HUES48 (cell line): ENCODE data around the gene NAPEPLD.

Experiments used
- H3K27ac ChIP-seq: one replicate; pipeline ENCODE4 v1.7.0; 2013; ENCODE audit warnings: low read depth, low read length, inconsistent platforms
- H3K27me3 ChIP-seq: 2 replicates; pipeline ENCODE4 v1.6.1; 2013; ENCODE audit warnings: mild to moderate bottlenecking, low read length; ENCODE audit not compliant: control insufficient read depth, insufficient read depth
- H3K36me3 ChIP-seq: 2 replicates; pipeline ENCODE4 v1.6.1; 2013; ENCODE audit warnings: low read length; ENCODE audit not compliant: control insufficient read depth, insufficient read depth
- H3K4me1 ChIP-seq: 2 replicates; pipeline ENCODE4 v1.6.1; 2013; ENCODE audit warnings: mild to moderate bottlenecking, low read length; ENCODE audit not compliant: control insufficient read depth, insufficient read depth
- H3K4me3 ChIP-seq: 2 replicates; pipeline ENCODE4 v1.5.1; 2013; ENCODE audit warnings: mild to moderate bottlenecking, low read depth, low read length
- H3K9ac ChIP-seq: 2 replicates; pipeline ENCODE4 v1.6.1; 2013; ENCODE audit warnings: mild to moderate bottlenecking, low read depth, low read length, moderate library complexity
- H3K9me3 ChIP-seq: 2 replicates; pipeline ENCODE4 v1.6.1; 2013; ENCODE audit warnings: low read length; ENCODE audit not compliant: control insufficient read depth, insufficient read depth

Gene NAPEPLD

GRCh38 chr7:103077318-103077717 lies 71.6 kb downstream of the NAPEPLD start:
- Histone ChIP-seq H3K27ac (no peak overlapping the region), H3K4me3 (no peak overlapping the region), H3K27me3 (no peaks in the 10 kb centered on the region), H3K36me3 (0 out of 2 replicates have a peak, but pooled peaks cover 6% of the 10 kb centered on the region), H3K4me1 (peaks cover 16% of the 10 kb centered on the region), H3K9ac (no peak overlapping the region), H3K9me3 (no peaks in the 10 kb centered on the region)

- Histone ChIP-seq H3K27me3 (no peaks in the 10 kb centered on the region), H3K9ac (no peak overlapping the region), H3K27ac (no peak overlapping the region), H3K4me3 (no peak overlapping the region), H3K36me3 (0 out of 2 replicates have a peak, but pooled peaks cover 6% of the 10 kb centered on the region), H3K4me1 (peaks cover 10% of the 10 kb centered on the region), H3K9me3 (no peaks in the 10 kb centered on the region)
These were observed 72.1 kb downstream of the NAPEPLD start for GRCh38 chr7:103076764-103077163.

GRCh38 chr7:103075337-103075918 lies 73.5 kb downstream of the NAPEPLD start:
- Histone ChIP-seq H3K27ac (peak overlapping the region; percentile 95), H3K4me1 (peaks cover 7% of the 10 kb centered on the region; the same call in 1 of the 2 replicates), H3K27me3 (no peaks in the 10 kb centered on the region), H3K36me3 (0 out of 2 replicates have a peak, but pooled peaks cover 6% of the 10 kb centered on the region), H3K4me3 (peak overlapping the region; percentile 100), H3K9me3 (no peaks in the 10 kb centered on the region), H3K9ac (peak overlapping the region; percentile 74)

GRCh38 chr7:103074519-103075336 lies 74.2 kb downstream of the NAPEPLD start, which contains the start of the genes ARMC10 and FBXL13:
Gene ARMC10, plus strand, starts transcription at chr7:103075140. Its CDS starts 133 bp downstream, at chr7:103075273.
Gene FBXL13, minus strand, starts transcription at chr7:103074796.
- H3K27ac ChIP-seq: peak within 1 kb of the TSS; percentile 95
- H3K4me1 ChIP-seq: peaks cover 7% of the 10 kb centered on the region; the same call in 1 of the 2 replicates
- peak within 1 kb of the TSS; percentile 100 for H3K4me3 ChIP-seq
- H3K9me3 ChIP-seq: no peaks in the 10 kb centered on the region
- H3K9ac ChIP-seq: peak within 1 kb of the TSS; percentile 74
- no peaks in the 10 kb centered on the region for H3K27me3 ChIP-seq
- 0 out of 2 replicates have a peak, but pooled peaks cover 6% of the 10 kb centered on the region for H3K36me3 ChIP-seq

- no peaks in the 10 kb centered on the region for H3K9me3 ChIP-seq
- H3K36me3 ChIP-seq: 0 out of 2 replicates have a peak, but pooled peaks cover 4% of the 10 kb centered on the region
- peak overlapping the region; percentile 100 for H3K4me3 ChIP-seq
- peak overlapping the region; percentile 3; the same call in 1 of the 2 replicates for H3K9ac ChIP-seq
- H3K27me3 ChIP-seq: no peaks in the 10 kb centered on the region
- H3K27ac ChIP-seq: no peak overlapping the region
- peaks cover 7% of the 10 kb centered on the region; the same call in 1 of the 2 replicates for H3K4me1 ChIP-seq
These were observed 74.8 kb downstream of the NAPEPLD start for GRCh38 chr7:103073989-103074518.

GRCh38 chr7:103071000-103071399 lies 77.9 kb downstream of the NAPEPLD start:
- H3K27ac ChIP-seq: no peak overlapping the region
- H3K9ac ChIP-seq: no peak overlapping the region
- peaks cover 3% of the 10 kb centered on the region; the same call in 1 of the 2 replicates for H3K9me3 ChIP-seq
- no peaks in the 10 kb centered on the region for H3K27me3 ChIP-seq
- H3K36me3 ChIP-seq: no peaks in the 10 kb centered on the region
- no peak overlapping the region for H3K4me3 ChIP-seq
- peaks cover 7% of the 10 kb centered on the region; the same call in 1 of the 2 replicates for H3K4me1 ChIP-seq

GRCh38 chr7:103068414-103069403 lies 80.2 kb downstream of the NAPEPLD start:
- H3K9me3 ChIP-seq: peaks cover 3% of the 10 kb centered on the region; the same call in 1 of the 2 replicates
- H3K9ac ChIP-seq: no peak overlapping the region
- no peak overlapping the region for H3K4me3 ChIP-seq
- H3K4me1 ChIP-seq: peaks cover 3% of the 10 kb centered on the region; the same call in 1 of the 2 replicates
- no peak overlapping the region for H3K27ac ChIP-seq
- no peaks in the 10 kb centered on the region for H3K27me3 ChIP-seq
- no peaks in the 10 kb centered on the region for H3K36me3 ChIP-seq

- Histone ChIP-seq H3K4me1 (peaks cover 8% of the 10 kb centered on the region), H3K27ac (no peak overlapping the region), H3K4me3 (no peak overlapping the region), H3K36me3 (no peaks in the 10 kb centered on the region), H3K27me3 (no peaks in the 10 kb centered on the region), H3K9me3 (peaks cover 3% of the 10 kb centered on the region; the same call in 1 of the 2 replicates), H3K9ac (no peak overlapping the region)
These were observed 83.2 kb downstream of the NAPEPLD start for GRCh38 chr7:103065667-103066066.

- Histone ChIP-seq H3K9ac (no peak overlapping the region), H3K27me3 (no peaks in the 10 kb centered on the region), H3K4me1 (peaks cover 8% of the 10 kb centered on the region), H3K4me3 (no peak overlapping the region), H3K27ac (no peak overlapping the region), H3K9me3 (peaks cover 3% of the 10 kb centered on the region; the same call in 1 of the 2 replicates), H3K36me3 (no peaks in the 10 kb centered on the region)
These were observed 85.0 kb downstream of the NAPEPLD start for GRCh38 chr7:103063895-103064294.

GRCh38 chr7:103059471-103059870 lies 89.4 kb downstream of the NAPEPLD start:
- H3K9me3 ChIP-seq: no peaks in the 10 kb centered on the region
- H3K27ac ChIP-seq: no peak overlapping the region
- no peaks in the 10 kb centered on the region for H3K27me3 ChIP-seq
- no peak overlapping the region for H3K4me3 ChIP-seq
- no peak overlapping the region for H3K9ac ChIP-seq
- H3K36me3 ChIP-seq: no peaks in the 10 kb centered on the region
- H3K4me1 ChIP-seq: peaks cover 8% of the 10 kb centered on the region
